HL-60 (cell line): Measurements from ENCODE around the gene DACT2.

ENCODE experiments used
- DNase-seq, 2 experiments: peaks; one replicate each; pipeline ENCODE4 v3.0.0-alpha.2; 2010 to 2020; ENCODE audit warnings: low read depth in 1 of 2, low spot score in 1 of 2
- H3K27ac ChIP-seq: fragments of 250-450 bp; sonication (Bioruptor Pico); replicated peaks from 2 replicates; pipeline ENCODE4 v1.5.1; 2020; ENCODE audit warnings: mild to moderate bottlenecking, moderate library complexity
- H3K27me3 ChIP-seq: fragments of 250-450 bp; sonication (Bioruptor Pico); 2 replicates; pipeline ENCODE4 v1.5.1; 2021; ENCODE audit warnings: mild to moderate bottlenecking, moderate library complexity; ENCODE audit not compliant: insufficient read depth, poor library complexity, severe bottlenecking
- H3K4me3 ChIP-seq: replicated peaks from 2 replicates; pipeline ENCODE4 v1.5.1; 2011; ENCODE audit warnings: mild to moderate bottlenecking, control low read depth, low read length; ENCODE audit not compliant: insufficient read depth
- CTCF ChIP-seq: IDR thresholded peaks from one replicate; pipeline ENCODE4 v1.5.1; 2011; ENCODE audit warnings: low read length, control low read depth, inconsistent platforms; ENCODE audit not compliant: insufficient read depth
- GABPA ChIP-seq: IDR thresholded peaks from 2 replicates; pipeline ENCODE4 v1.6.1; 2012; ENCODE audit warnings: low read depth
- POLR2AphosphoS5 ChIP-seq: IDR thresholded peaks from 2 replicates; pipeline ENCODE4 v1.6.1; 2012; ENCODE audit warnings: low read depth
- SPI1 ChIP-seq: IDR thresholded peaks from 2 replicates; pipeline ENCODE4 v1.6.1; 2012; ENCODE audit warnings: low read depth, mild to moderate bottlenecking, borderline replicate concordance
- TF ChIP-seq, protein P1 (sequence below): IDR thresholded peaks from 2 replicates; pipeline ENCODE4 v1.6.1; 2012; ENCODE audit warnings: low read depth; ENCODE audit not compliant: insufficient replicate concordance

Gene DACT2

DNA sequence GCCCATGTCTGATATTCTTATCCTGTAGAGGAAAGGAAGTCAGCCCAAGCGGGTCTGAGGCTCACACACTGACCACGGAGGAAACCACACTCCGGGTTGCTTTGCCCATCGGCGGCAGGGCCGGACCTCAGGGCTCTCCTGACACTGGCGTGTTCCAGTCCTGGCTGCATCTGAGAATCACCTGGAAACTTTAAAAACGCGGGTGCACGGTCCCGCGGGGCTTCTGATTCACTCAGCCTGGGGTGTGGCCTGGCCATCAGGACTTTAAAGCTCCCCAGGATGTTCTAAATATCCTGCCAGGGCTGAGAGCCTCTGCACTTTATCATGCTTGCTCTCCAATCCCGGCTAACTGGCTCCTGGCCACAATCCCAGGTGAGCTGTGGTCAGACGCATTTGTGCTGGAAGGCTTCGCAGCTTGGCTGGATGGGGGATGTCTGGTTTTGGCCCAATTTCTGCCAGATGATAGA lies 47.7 kb upstream of the DACT2 start:
- TF ChIP-seq CTCF (no peak), GABPA (no peak), POLR2AphosphoS5 (no peak), SPI1 (no peak)
- TF ChIP-seq, protein P1, sequence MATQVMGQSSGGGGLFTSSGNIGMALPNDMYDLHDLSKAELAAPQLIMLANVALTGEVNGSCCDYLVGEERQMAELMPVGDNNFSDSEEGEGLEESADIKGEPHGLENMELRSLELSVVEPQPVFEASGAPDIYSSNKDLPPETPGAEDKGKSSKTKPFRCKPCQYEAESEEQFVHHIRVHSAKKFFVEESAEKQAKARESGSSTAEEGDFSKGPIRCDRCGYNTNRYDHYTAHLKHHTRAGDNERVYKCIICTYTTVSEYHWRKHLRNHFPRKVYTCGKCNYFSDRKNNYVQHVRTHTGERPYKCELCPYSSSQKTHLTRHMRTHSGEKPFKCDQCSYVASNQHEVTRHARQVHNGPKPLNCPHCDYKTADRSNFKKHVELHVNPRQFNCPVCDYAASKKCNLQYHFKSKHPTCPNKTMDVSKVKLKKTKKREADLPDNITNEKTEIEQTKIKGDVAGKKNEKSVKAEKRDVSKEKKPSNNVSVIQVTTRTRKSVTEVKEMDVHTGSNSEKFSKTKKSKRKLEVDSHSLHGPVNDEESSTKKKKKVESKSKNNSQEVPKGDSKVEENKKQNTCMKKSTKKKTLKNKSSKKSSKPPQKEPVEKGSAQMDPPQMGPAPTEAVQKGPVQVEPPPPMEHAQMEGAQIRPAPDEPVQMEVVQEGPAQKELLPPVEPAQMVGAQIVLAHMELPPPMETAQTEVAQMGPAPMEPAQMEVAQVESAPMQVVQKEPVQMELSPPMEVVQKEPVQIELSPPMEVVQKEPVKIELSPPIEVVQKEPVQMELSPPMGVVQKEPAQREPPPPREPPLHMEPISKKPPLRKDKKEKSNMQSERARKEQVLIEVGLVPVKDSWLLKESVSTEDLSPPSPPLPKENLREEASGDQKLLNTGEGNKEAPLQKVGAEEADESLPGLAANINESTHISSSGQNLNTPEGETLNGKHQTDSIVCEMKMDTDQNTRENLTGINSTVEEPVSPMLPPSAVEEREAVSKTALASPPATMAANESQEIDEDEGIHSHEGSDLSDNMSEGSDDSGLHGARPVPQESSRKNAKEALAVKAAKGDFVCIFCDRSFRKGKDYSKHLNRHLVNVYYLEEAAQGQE: no peak
- H3K4me3 ChIP-seq: no peak overlapping the region
- H3K27me3 ChIP-seq: no peaks in the 10 kb centered on the region

GRCh38 chr6:168366473-168366872 lies 46.9 kb upstream of the DACT2 start:
- DNase-seq: no peak
- TF ChIP-seq, protein P1: no peak
- no peak for TF ChIP-seq CTCF
- no peak for TF ChIP-seq POLR2AphosphoS5
- TF ChIP-seq GABPA: no peak
- TF ChIP-seq SPI1: no peak
- Histone ChIP-seq H3K27ac (no peak overlapping the region), H3K4me3 (no peak overlapping the region), H3K27me3 (no peaks in the 10 kb centered on the region)

More for the DNA sequence above, 47.7 kb upstream of the DACT2 start:
- H3K27ac ChIP-seq: no peak overlapping the region
- no peak for DNase-seq

- Histone ChIP-seq H3K27ac (no peak overlapping the region), H3K27me3 (no peaks in the 10 kb centered on the region), H3K4me3 (no peak overlapping the region)
- TF ChIP-seq CTCF (no peak), GABPA (no peak), POLR2AphosphoS5 (no peak), SPI1 (no peak)
- TF ChIP-seq, protein P1: no peak
- no peak for DNase-seq
Measured at GRCh38 chr6:168365422-168366165, 46.0 kb upstream of the DACT2 start.
